Daoy (cell line): Measurements from ENCODE around the gene FGF11. TPM values are rescaled to one million over a fixed set of nuclear protein-coding genes. Genes with fewer than 3 reads are reported as not detected.

Source experiments
- DNase-seq: peaks from one replicate; pipeline ENCODE4 v3.0.0-alpha.2; 2015; ENCODE audit warnings: low read depth
- total RNA-seq: library from RNA; depleted of rRNA; stranded (reverse); fragments of >200 nt; shearing (Covaris generic); gene quantifications from 2 replicates; pipeline ENCODE4 v1.2.3, GENCODE V29; 2014

The FGF11 gene
- total RNA-seq, 1 experiment from 2014 or later = 1.5 TPM

DNA sequence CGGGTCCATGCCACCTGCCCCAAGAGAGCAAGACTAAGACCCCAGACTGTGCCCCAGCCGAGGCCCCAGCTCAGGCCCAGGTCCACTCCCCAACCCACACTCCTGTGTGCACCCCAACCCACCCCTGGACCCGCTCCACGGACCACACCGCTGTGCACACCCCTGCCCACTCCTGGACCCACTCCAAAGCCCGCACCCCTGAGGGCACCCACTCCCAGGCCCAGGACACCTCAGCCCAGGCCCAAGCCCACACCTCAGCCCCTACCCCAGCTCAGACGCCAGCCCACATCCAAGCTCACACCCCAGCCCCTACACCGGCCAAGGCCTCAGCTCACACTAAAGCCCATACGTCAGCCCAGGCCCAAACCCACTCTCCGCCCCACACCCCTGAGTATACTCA lies 9.6 kb upstream of the FGF11 start:
- DNase-seq = no peak

DNA sequence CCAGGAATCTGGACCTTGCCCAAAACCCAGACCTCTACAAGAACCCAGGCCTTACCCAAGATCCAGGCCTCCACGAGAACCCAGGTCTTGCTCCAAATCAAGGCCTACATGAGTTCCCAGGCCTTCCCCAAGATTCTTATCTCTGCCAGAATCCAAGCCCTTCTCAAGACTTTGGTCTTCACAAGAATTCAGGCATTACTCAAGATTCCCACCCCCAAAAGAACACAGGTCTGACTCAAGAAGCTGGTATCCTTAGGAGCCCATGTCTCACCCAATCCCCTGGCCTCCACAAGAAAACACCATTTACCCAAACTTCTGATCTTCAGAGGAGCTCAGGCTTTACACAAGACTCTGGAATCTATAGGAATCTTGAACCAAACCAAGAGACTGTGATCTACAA lies 8.1 kb upstream of the FGF11 start:
- DNase-seq = no peak

DNA sequence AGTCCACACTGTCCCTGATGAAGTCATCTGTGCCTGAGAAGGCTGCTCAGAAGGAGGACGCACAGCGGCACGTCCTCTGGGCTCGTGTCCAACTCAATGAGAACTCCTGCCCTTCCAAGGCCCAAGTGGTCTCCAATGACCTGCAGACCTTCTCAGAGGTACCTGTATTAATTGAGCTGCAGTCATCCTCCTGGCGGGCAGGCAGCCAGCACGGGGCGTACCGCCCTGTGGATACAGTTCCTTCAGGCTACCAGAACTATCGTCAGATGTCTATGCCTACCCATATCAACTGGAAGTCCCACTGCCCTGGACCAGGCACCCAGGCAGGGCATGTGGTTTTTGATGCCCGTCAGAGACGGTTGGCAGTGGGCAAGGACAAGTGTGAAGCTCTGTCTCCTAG lies 7.0 kb upstream of the FGF11 start:
- no peak for DNase-seq

DNA sequence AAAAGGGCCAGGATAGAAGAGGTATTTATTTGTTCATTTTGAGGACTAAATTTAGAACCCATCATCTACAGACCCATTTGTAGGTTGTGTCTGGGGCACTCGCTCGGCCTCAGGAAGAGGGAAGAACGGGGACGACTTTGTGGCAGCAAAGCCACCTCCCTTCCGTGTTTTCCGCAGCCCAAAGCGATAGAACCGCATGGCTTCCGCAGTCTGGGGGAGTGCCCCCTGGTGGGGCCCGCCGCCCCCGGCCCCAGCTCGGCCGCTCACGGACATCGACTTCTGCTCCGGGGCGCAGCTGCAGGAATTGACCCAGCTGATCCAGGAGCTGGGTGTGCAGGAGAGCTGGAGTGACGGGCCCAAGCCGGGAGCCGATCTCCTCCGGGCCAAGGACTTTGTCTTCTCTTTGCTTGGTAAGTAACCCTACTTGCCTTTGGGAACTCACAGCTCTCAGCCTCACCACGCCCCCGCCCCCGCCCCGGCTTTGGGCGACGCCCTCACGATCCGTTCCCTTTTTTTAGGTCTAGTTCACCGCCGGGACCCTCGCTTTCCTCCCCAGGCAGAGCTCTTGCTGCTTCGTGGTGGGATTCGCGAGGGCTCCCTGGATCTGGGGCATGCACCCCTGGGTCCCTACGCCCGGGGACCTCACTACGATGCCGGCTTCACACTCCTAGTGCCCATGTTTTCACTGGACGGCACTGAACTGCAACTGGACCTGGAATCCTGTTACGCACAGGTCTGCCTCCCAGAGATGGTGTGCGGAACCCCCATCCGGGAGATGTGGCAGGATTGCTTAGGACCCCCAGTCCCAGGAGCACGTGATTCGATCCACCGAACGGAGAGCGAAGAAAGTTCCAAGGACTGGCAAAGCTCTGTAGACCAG lies 3.4 kb upstream of the FGF11 start:
- peak; percentile 70 for DNase-seq

DNA sequence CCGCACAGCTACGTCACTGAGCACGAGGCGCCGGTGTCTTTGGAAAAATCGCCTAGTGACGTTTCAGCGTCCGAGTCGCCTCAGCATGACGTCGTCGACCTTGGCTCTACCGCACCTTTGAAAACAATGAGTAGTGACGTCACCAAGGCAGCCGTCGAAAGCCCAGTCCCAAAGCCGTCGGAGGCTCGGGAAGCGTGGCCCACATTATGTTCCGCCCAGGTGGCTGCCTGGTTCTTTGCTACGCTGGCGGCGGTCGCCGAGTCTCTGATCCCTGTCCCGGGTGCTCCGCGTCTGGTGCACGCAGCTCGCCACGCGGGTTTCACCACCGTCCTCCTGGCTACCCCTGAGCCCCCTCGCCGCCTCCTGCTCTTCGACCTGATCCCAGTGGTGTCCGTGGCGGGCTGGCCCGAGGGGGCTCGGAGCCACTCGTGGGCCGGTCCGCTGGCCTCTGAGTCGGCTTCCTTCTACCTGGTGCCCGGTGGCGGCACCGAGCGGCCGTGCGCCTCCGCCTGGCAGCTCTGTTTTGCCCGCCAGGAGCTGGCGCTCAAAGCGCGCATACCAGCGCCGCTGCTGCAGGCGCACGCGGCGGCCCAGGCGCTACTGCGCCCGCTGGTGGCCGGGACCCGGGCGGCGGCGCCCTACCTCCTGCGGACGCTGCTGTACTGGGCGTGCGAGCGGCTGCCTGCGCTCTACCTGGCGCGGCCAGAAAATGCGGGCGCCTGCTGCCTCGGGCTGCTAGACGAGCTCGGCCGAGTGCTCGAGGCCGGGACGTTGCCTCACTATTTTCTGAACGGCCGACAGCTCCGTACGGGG lies 2.5 kb upstream of the FGF11 start:
- DNase-seq = peak; percentile 92

DNA sequence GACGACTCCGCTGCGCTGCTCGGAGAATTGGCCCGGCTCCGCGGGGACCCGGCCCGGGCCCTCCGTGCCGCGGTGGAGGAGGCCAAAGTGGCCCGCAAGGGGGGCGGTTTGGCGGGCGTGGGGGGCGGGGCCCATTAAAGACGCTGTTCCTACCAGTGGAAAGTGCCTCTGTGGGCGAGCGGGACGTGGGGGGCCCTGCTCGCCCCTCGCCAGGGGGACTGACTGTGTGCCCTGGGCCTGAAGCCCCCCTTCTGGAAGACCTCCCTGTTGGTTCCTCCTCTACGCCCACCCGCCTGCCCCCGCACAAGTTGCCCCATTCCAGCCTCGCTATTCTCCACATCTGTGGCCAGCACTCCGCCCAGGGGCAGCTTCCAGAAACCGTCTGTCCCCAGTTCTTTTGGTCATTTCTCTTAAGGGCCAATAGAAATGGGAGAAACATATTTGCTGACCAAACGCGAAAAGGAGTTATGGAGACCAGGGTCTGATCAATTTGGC lies 1.9 kb upstream of the FGF11 start:
- DNase-seq = no peak

DNA sequence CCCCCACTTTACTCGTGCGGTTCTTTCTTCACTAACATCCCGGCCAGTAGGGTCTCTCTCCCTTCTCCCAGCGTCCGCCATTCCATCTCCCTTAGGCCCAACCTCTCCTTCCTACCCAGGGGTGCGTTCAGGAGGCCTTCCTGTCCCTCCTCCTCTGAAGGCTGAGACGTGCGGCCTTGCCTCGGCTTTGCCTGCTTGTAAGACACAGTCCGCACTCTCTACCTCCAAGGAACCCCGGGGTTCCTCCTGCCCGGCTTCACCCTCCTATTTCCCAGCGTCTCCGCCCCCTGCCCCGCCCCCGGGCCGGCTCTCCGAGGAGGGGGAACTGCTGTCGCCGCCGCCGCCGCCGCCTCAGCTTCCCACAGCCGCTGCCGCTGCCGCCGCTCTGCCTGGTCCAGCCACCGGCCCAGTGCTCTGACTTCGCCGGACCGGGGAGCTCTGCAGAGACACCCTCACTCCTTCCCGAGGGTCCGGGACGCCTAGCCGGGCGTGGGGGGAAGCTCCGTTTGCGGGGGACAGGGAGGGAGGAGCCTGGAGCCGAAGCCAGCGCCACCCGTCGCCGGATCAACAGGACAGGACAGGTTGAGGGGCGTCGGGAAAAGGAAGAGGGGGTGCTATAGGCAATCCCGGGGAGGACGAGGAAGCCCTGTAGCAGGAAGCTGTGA lies 1.2 kb upstream of the FGF11 start:
- peak; percentile 72 for DNase-seq

- no peak for DNase-seq
Observed at GRCh38 chr17:7438656-7439460, 454 bp upstream of the FGF11 start.

GRCh38 chr17:7440113-7440833 lies 961 bp downstream of the FGF11 start:
- DNase-seq = peak; percentile 65

DNA sequence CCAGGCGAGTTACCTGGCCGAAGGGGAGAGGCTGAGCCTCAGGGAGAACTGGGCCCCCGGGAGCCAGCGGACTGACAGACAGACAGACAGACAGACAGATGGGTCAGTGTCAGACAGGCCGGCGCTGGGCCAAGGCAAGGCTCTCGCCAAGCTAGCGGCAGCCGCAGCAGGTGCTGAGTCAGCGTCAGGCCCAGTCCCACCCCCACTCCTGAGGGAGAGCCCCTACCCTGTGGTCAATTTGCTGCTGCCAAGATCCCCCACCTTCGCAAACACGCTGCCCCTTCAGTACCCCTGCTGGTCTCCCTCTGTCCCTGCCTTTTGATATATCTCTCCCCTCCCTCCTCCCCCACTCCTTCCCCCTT lies 1.5 kb downstream of the FGF11 start:
- peak; percentile 73 for DNase-seq

DNA sequence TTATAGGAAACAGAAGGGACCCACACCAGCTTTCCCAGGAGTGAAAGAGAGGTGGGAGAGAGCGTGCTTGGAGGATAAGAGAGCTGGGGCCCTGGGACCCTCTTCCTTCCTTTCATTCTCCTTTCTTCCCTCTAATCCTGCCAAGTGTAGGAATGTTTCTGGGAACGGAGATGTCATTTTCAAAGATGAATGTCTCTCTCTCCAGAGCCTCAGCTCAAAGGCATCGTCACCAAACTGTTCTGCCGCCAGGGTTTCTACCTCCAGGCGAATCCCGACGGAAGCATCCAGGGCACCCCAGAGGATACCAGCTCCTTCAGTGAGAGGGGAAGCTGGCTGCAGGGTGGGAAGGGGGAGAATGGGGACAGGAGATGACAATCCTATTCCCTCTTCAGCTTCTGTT lies 2.0 kb downstream of the FGF11 start:
- DNase-seq = no peak

- no peak for DNase-seq
Observed at GRCh38 chr17:7442142-7442541, 2.8 kb downstream of the FGF11 start.

- DNase-seq = peak; percentile 38
Observed at GRCh38 chr17:7443499-7444485, 4.5 kb downstream of the FGF11 start.

GRCh38 chr17:7444682-7445618 lies 5.6 kb downstream of the FGF11 start, which contains the start of gene CHRNB1:
CHRNB1 (plus strand) TSS chr17:7445061; CDS start chr17:7445128, 67 bp downstream.
- DNase-seq = peak; percentile 72

- no peak for DNase-seq
Observed at GRCh38 chr17:7445619-7445968, 6.3 kb downstream of the FGF11 start.

- no peak for DNase-seq
Observed at GRCh38 chr17:7448461-7448860, 9.1 kb downstream of the FGF11 start.

GRCh38 chr17:7459961-7460545 lies 20.7 kb downstream of the FGF11 start:
- DNase-seq = no peak
